Measurements from ENCODE around the gene ARL14EPL.
"Not testable (repeated sequence)": the region's sequence is repeated elsewhere in the genome, so short reads cannot be mapped to it uniquely, and the experiment has no call there.

Gene ARL14EPL

GRCh38 chr5:116046823-116047222 lies 14.6 kb downstream of the ARL14EPL start:
- DNase-seq (ENCODE audit: low spot score), result no peak

- no peak for DNase-seq (ENCODE audit: low spot score)
Observed at GRCh38 chr5:116058346-116058936, 26.2 kb downstream of the ARL14EPL start.

GRCh38 chr5:116062352-116062751 lies 30.1 kb downstream of the ARL14EPL start:
- DNase-seq (ENCODE audit: low spot score), result no peak

- no peak for DNase-seq (ENCODE audit: low spot score)
Observed at GRCh38 chr5:116063950-116064349, 31.7 kb downstream of the ARL14EPL start.

GRCh38 chr5:116068028-116068632 lies 35.9 kb downstream of the ARL14EPL start:
- DNase-seq (ENCODE audit: low spot score), result no peak

- no peak for DNase-seq (ENCODE audit: low spot score)
Observed at GRCh38 chr5:116071211-116071610, 38.9 kb downstream of the ARL14EPL start.

GRCh38 chr5:116075191-116075831 lies 43.0 kb downstream of the ARL14EPL start:
- DNase-seq (ENCODE audit: low spot score), result no peak

- no peak for DNase-seq (ENCODE audit: low spot score)
Observed at GRCh38 chr5:116076496-116076895, 44.2 kb downstream of the ARL14EPL start.

GRCh38 chr5:116078199-116078598 lies 45.9 kb downstream of the ARL14EPL start:
- DNase-seq (ENCODE audit: low spot score), result no peak

- DNase-seq (ENCODE audit: low spot score), result no peak
Observed at GRCh38 chr5:116084287-116084691, 52.0 kb downstream of the ARL14EPL start.

- peak; percentile 68 for DNase-seq (ENCODE audit: low spot score)
Observed at GRCh38 chr5:116084871-116085715, 52.8 kb downstream of the ARL14EPL start, which contains the start of gene COMMD10. COMMD10 (plus strand) TSS chr5:116085025.

- not testable (repeated sequence) for DNase-seq (ENCODE audit: low spot score)
Observed at GRCh38 chr5:116086309-116086708, 54.0 kb downstream of the ARL14EPL start.

GRCh38 chr5:116088062-116088461 lies 55.8 kb downstream of the ARL14EPL start:
- no peak for DNase-seq (ENCODE audit: low spot score)

- DNase-seq (ENCODE audit: low spot score), result no peak
Observed at GRCh38 chr5:116090302-116090701, 58.0 kb downstream of the ARL14EPL start.

- no peak for DNase-seq (ENCODE audit: low spot score)
Observed at GRCh38 chr5:116091416-116091815, 59.1 kb downstream of the ARL14EPL start.

- no peak for DNase-seq (ENCODE audit: low spot score)
Observed at GRCh38 chr5:116097301-116097700, 65.0 kb downstream of the ARL14EPL start.

- DNase-seq (ENCODE audit: low spot score), result no peak
Observed at GRCh38 chr5:116098998-116099397, 66.7 kb downstream of the ARL14EPL start.

GRCh38 chr5:116104941-116105340 lies 72.7 kb downstream of the ARL14EPL start:
- DNase-seq (ENCODE audit: low spot score), result not testable (repeated sequence)
